Erythroblast (primary cell): Measurements from ENCODE around the gene PGLYRP4.

Source experiments
- GATA1 ChIP-seq: IDR thresholded peaks from 2 replicates; pipeline ENCODE4 v1.6.1; 2011; ENCODE audit warnings: low read depth, mild to moderate bottlenecking, control low read depth, low read length, moderate library complexity
- POLR2A ChIP-seq: IDR thresholded peaks from 2 replicates; pipeline ENCODE4 v1.6.1; 2011; ENCODE audit warnings: mild to moderate bottlenecking, low read length

GRCh38 chr1:153360592-153361479, 12.2 kb upstream of the PGLYRP4 start:
- no peak for TF ChIP-seq POLR2A
- TF ChIP-seq GATA1 = no peak
